Measurements from ENCODE around the gene CREB3L2. TPM values are rescaled to one million over a fixed set of nuclear protein-coding genes. Genes with fewer than 3 reads are reported as not detected.
A peak's percentile ranks its signal among the peaks of the same experiment; 100 is the strongest.

Gene CREB3L2
- total RNA-seq, 1 experiment from 2014 or later: 18.1 TPM

GRCh38 chr7:138008019-138008587 lies 6.2 kb upstream of the CREB3L2 start:
- CTCF ChIA-PET: interaction anchor here (0.5 to 0.6 kb wide), 3 partner anchors 101 to 105 kb away, joined by 3 to 7 read pairs (median 4); no protein-coding TSS in a partner anchor

GRCh38 chr7:138006106-138006505 lies 4.2 kb upstream of the CREB3L2 start:
- DNase-seq: no peak
- Histone ChIP-seq H3K9me3 (ENCODE audit: low read length) (no peaks in the 10 kb centered on the region), H3K4me2 (ENCODE audit: low read length) (no peak overlapping the region), H3K9ac (ENCODE audit: low read length) (no peak overlapping the region), H3F3A (ENCODE audit: low read length, unreplicated experiment) (no peaks in the 10 kb centered on the region), H3K4me3 (ENCODE audit: low read length) (no peak overlapping the region), H3K4me1 (ENCODE audit: insufficient read depth, low read length) (peaks cover 8% of the 10 kb centered on the region; the same call in 1 of the 2 replicates), H3K79me2 (ENCODE audit: low read length) (peaks cover 8% of the 10 kb centered on the region), H3K36me3 (ENCODE audit: low read depth, low read length) (no peaks in the 10 kb centered on the region; the same call in 1 of the 2 replicates), H4K20me1 (ENCODE audit: low read length) (no peaks in the 10 kb centered on the region), H3K9me2 (replicated peaks; ENCODE audit: low read length) (no peaks in the 10 kb centered on the region), H3K27me3 (ENCODE audit: low read length) (no peaks in the 10 kb centered on the region), H3K27ac (ENCODE audit: low read length) (no peak overlapping the region), H2AFZ (ENCODE audit: low read length) (no peak overlapping the region)
- ATAC-seq: no peak
- CTCF ChIA-PET: no interaction called here
- POLR2A ChIA-PET (ENCODE audit: unreplicated experiment): no interaction called here
- intact Hi-C loops (cut with micrococcal nuclease): loop anchor here (5.0 kb wide), 1 partner anchor 399 kb away; no protein-coding TSS in a partner anchor
- TF ChIP-seq CTCF (conservative IDR thresholded peaks at IDR 0.05; ENCODE audit: low read depth, low read length): no peak
- TF ChIP-seq EZH2phosphoT487 (IDR thresholded peaks at IDR 0.05; ENCODE audit: borderline replicate concordance, low read length): no peak
- TF ChIP-seq EZH2 (IDR thresholded peaks at IDR 0.05; ENCODE audit: low read length, unreplicated experiment): no peak
- no TSS peak for BruUV-seq (replicated peaks)

More at GRCh38 chr7:138008019-138008587, 6.2 kb upstream of the CREB3L2 start:
- no peak for TF ChIP-seq EZH2phosphoT487 (IDR thresholded peaks at IDR 0.05; ENCODE audit: borderline replicate concordance, low read length)
- no peak for TF ChIP-seq CTCF (conservative IDR thresholded peaks at IDR 0.05; ENCODE audit: low read depth, low read length)
- H3K79me2 ChIP-seq (ENCODE audit: low read length): no peaks in the 10 kb centered on the region
- no peaks in the 10 kb centered on the region for H3K9me3 ChIP-seq (ENCODE audit: low read length)
- DNase-seq (no peak), ATAC-seq (no peak)
- H3K9me2 ChIP-seq (replicated peaks; ENCODE audit: low read length): no peaks in the 10 kb centered on the region
- BruUV-seq (replicated peaks): no TSS peak
- H3F3A ChIP-seq (ENCODE audit: low read length, unreplicated experiment): no peaks in the 10 kb centered on the region
- H3K27ac ChIP-seq (ENCODE audit: low read length): no peak overlapping the region
- H3K27me3 ChIP-seq (ENCODE audit: low read length): no peaks in the 10 kb centered on the region
- intact Hi-C loops (cut with micrococcal nuclease): loop anchor here (1.0 to 5.0 kb wide), 5 partner anchors 105 to 731 kb away; no protein-coding TSS in a partner anchor
- peaks cover 4% of the 10 kb centered on the region; the same call in 1 of the 2 replicates for H3K4me1 ChIP-seq (ENCODE audit: insufficient read depth, low read length)
- H3K4me3 ChIP-seq (ENCODE audit: low read length): no peak overlapping the region
- no peak overlapping the region for H3K4me2 ChIP-seq (ENCODE audit: low read length)
- no peaks in the 10 kb centered on the region for H4K20me1 ChIP-seq (ENCODE audit: low read length)
- POLR2A ChIA-PET (ENCODE audit: unreplicated experiment): no interaction called here
- H3K9ac ChIP-seq (ENCODE audit: low read length): no peak overlapping the region
- 0 out of 2 replicates have a peak overlapping the region, but pooled peaks have one; percentile 76 for H2AFZ ChIP-seq (ENCODE audit: low read length)
- no peaks in the 10 kb centered on the region; the same call in 1 of the 2 replicates for H3K36me3 ChIP-seq (ENCODE audit: low read depth, low read length)

DNA sequence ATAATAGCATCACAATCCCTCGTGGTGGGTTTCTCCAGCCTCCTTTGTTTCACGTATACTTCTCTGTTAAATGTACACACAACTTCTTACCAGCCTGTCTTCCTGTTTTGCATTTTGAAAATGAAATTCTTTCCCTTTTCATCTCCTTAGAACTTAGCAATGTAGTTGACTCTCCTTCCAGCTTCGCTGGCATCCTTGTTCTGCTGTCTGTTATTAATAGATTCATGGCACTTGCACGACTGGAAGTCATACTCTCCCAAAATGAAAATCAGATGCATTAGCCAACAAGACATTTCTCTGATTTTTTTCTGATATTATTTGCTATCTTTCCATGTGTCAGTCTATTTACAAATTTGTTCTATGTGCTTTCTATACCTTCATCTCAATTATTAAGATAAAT lies 3.0 kb upstream of the CREB3L2 start:
- DNase-seq (no peak), ATAC-seq (no peak)
- H3K9ac ChIP-seq (ENCODE audit: low read length): no peak overlapping the region
- TF ChIP-seq EZH2phosphoT487 (IDR thresholded peaks at IDR 0.05; ENCODE audit: borderline replicate concordance, low read length) (no peak), CTCF (conservative IDR thresholded peaks at IDR 0.05; ENCODE audit: low read depth, low read length) (no peak)
- H4K20me1 ChIP-seq (ENCODE audit: low read length): no peaks in the 10 kb centered on the region
- peaks cover 20% of the 10 kb centered on the region for H3K79me2 ChIP-seq (ENCODE audit: low read length)
- H3K36me3 ChIP-seq (ENCODE audit: low read depth, low read length): no peaks in the 10 kb centered on the region; the same call in 1 of the 2 replicates
- peaks cover 13% of the 10 kb centered on the region for H3K4me1 ChIP-seq (ENCODE audit: insufficient read depth, low read length)
- ChIA-PET CTCF (no interaction called here), POLR2A (ENCODE audit: unreplicated experiment) (no interaction called here)
- H3K27me3 ChIP-seq (ENCODE audit: low read length): no peaks in the 10 kb centered on the region
- intact Hi-C loops (cut with micrococcal nuclease): loop anchor here (5.0 kb wide), 1 partner anchor 398 kb away; no protein-coding TSS in a partner anchor
- H3K4me3 ChIP-seq (ENCODE audit: low read length): no peak overlapping the region
- H3K4me2 ChIP-seq (ENCODE audit: low read length): no peak overlapping the region
- BruUV-seq (replicated peaks): no TSS peak
- H3K9me3 ChIP-seq (ENCODE audit: low read length): no peaks in the 10 kb centered on the region
- no peaks in the 10 kb centered on the region for H3F3A ChIP-seq (ENCODE audit: low read length, unreplicated experiment)
- no peaks in the 10 kb centered on the region for H3K9me2 ChIP-seq (replicated peaks; ENCODE audit: low read length)
- no peak overlapping the region for H2AFZ ChIP-seq (ENCODE audit: low read length)
- no peak overlapping the region for H3K27ac ChIP-seq (ENCODE audit: low read length)

All from PC-3 (cell line).